IMR-90 (cell line): ENCODE data around the gene DOCK4. TPM values are rescaled to one million over a fixed set of nuclear protein-coding genes. Genes with fewer than 3 reads are reported as not detected.

Source experiments
- ATAC-seq: fragments of 200-7000 bp; cut with Tn5 transposase; 2 replicates; pipeline ENCODE4 v1.9.1; 2020; ENCODE audit warnings: low read depth, mild to moderate bottlenecking, moderate library complexity
- BruUV-seq: library from RNA; stranded (reverse); fragments of 400-500 nt; replicated peaks from 2 replicates; lab custom pipeline; 2021; lab: Mats Ljungman, UMichigan
- CTCF ChIA-PET: fragments of 300-600 bp; formaldehyde crosslinking; extraction: SDS; loops from one replicate; lab custom pipeline; 2021; ENCODE audit warnings: antibody characterized with exemption; lab: Yijun Ruan, JAX
- POLR2A ChIA-PET: fragments of 300-600 bp; sonication (Branson Sonifier 250); formaldehyde crosslinking; loops from one replicate; lab custom pipeline; 2022; ENCODE audit warnings: antibody characterized with exemption; ENCODE audit not compliant: unreplicated experiment; lab: Charles Lee
- DNase-seq: peaks from one replicate; pipeline ENCODE4 v3.0.0; 2013
- H2AFZ ChIP-seq: replicated peaks from 2 replicates; pipeline ENCODE3; 2013; ENCODE audit warnings: low read length, mild to moderate bottlenecking; ENCODE audit not compliant: poor library complexity
- H2AK5ac ChIP-seq: 2 replicates; pipeline ENCODE4 v1.6.1; 2013; ENCODE audit warnings: low read depth, low read length, inconsistent platforms
- H2AK9ac ChIP-seq: replicated peaks from 2 replicates; pipeline ENCODE3; 2013; ENCODE audit warnings: mild to moderate bottlenecking, low read depth, low read length, moderate library complexity; ENCODE audit not compliant: poor library complexity
- H2BK120ac ChIP-seq: 2 replicates; pipeline ENCODE4 v1.6.1; 2013; ENCODE audit warnings: low read depth, low read length, inconsistent platforms
- H2BK15ac ChIP-seq: 3 replicates; pipeline ENCODE4 v1.6.1; 2013; ENCODE audit warnings: low read depth, low read length, inconsistent platforms
- H2BK20ac ChIP-seq: 2 replicates; pipeline ENCODE4 v1.6.1; 2013; ENCODE audit warnings: low read depth, mild to moderate bottlenecking, inconsistent platforms, low read length, moderate library complexity
- H2BK5ac ChIP-seq: 2 replicates; pipeline ENCODE4 v1.6.1; 2013; ENCODE audit warnings: mild to moderate bottlenecking, low read depth, low read length, inconsistent platforms; ENCODE audit not compliant: poor library complexity, severe bottlenecking
- H3K14ac ChIP-seq: replicated peaks from 2 replicates; pipeline ENCODE4 v1.6.1; 2013; ENCODE audit warnings: low read depth, low read length, inconsistent platforms
- H3K18ac ChIP-seq: 2 replicates; pipeline ENCODE4 v1.6.1; 2013; ENCODE audit warnings: low read depth, low read length, control low read depth
- H3K23ac ChIP-seq: 2 replicates; pipeline ENCODE4 v1.6.1; 2013; ENCODE audit warnings: low read depth, low read length, inconsistent platforms
- H3K27ac ChIP-seq: 2 replicates; pipeline ENCODE4 v1.5.1; 2013; ENCODE audit warnings: mild to moderate bottlenecking, control low read depth, low read length; ENCODE audit not compliant: insufficient read depth
- H3K27me3 ChIP-seq: 2 replicates; pipeline ENCODE4 v1.6.1; 2013; ENCODE audit warnings: low read length; ENCODE audit not compliant: control insufficient read depth, insufficient read depth
- H3K36me3 ChIP-seq: 2 replicates; pipeline ENCODE4 v1.6.1; 2013; ENCODE audit warnings: low read length, mixed read lengths; ENCODE audit not compliant: control insufficient read depth, insufficient read depth
- H3K4ac ChIP-seq: 2 replicates; pipeline ENCODE4 v1.6.1; 2013; ENCODE audit warnings: low read depth, low read length, inconsistent platforms
- H3K4me1 ChIP-seq: 2 replicates; pipeline ENCODE4 v1.6.1; 2013; ENCODE audit warnings: low read length, mixed read lengths; ENCODE audit not compliant: control insufficient read depth, insufficient read depth
- H3K4me2 ChIP-seq: 2 replicates; pipeline ENCODE4 v1.6.1; 2013; ENCODE audit warnings: low read depth, mild to moderate bottlenecking, control low read depth, low read length, moderate library complexity
- H3K4me3 ChIP-seq: 2 replicates; pipeline ENCODE4 v1.5.1; 2013; ENCODE audit warnings: low read depth, mild to moderate bottlenecking, control low read depth, low read length, moderate library complexity; ENCODE audit not compliant: insufficient read depth
- H3K56ac ChIP-seq: 2 replicates; pipeline ENCODE4 v1.6.1; 2013; ENCODE audit warnings: low read length, inconsistent platforms; ENCODE audit not compliant: insufficient read depth; ENCODE audit errors: extremely low read depth
- H3K79me1 ChIP-seq, 2 experiments: 2 replicates each; pipeline ENCODE4 v1.6.1; 2013; ENCODE audit warnings: low read length in 2 of 2, inconsistent platforms in 1 of 2, low read depth in 1 of 2
- H3K9ac ChIP-seq: 2 replicates; pipeline ENCODE4 v1.6.1; 2013; ENCODE audit warnings: low read depth, low read length, control low read depth
- H3K9me1 ChIP-seq: 2 replicates; pipeline ENCODE4 v1.6.1; 2013; ENCODE audit warnings: low read length, inconsistent platforms; ENCODE audit not compliant: insufficient read depth
- H3K9me3 ChIP-seq: 2 replicates; pipeline ENCODE4 v1.6.1; 2013; ENCODE audit warnings: low read length; ENCODE audit not compliant: control insufficient read depth, insufficient read depth
- H4K20me1 ChIP-seq: 2 replicates; pipeline ENCODE4 v1.6.1; 2013; ENCODE audit warnings: low read length, inconsistent platforms; ENCODE audit not compliant: insufficient read depth
- H4K5ac ChIP-seq: 2 replicates; pipeline ENCODE4 v1.6.1; 2013; ENCODE audit warnings: mild to moderate bottlenecking, low read depth, low read length, control low read depth
- H4K8ac ChIP-seq, 2 experiments: 2 replicates each; pipeline ENCODE4 v1.6.1; 2013; ENCODE audit warnings: low read depth in 2 of 2, low read length in 2 of 2, control low read depth in 1 of 2, inconsistent platforms in 1 of 2
- H4K91ac ChIP-seq: 2 replicates; pipeline ENCODE4 v1.6.1; 2013; ENCODE audit warnings: low read depth, low read length, inconsistent platforms; ENCODE audit not compliant: insufficient read depth
- BHLHE40 ChIP-seq: fragments of 150-350 bp; IDR thresholded peaks from 2 replicates; pipeline ENCODE4 v1.6.1; 2016; ENCODE audit warnings: mild to moderate bottlenecking, low read depth, low read length
- CEBPB ChIP-seq: IDR thresholded peaks from 2 replicates; pipeline ENCODE4 v1.6.1; 2012; ENCODE audit warnings: low read depth, low read length, improper control_type of control experiment
- CHD1 ChIP-seq: IDR thresholded peaks from 2 replicates; pipeline ENCODE4 v1.6.1; 2012; ENCODE audit warnings: low read depth, low read length, improper control_type of control experiment
- FOS ChIP-seq: fragments of 150-350 bp; IDR thresholded peaks from 2 replicates; pipeline ENCODE4 v1.6.1; 2016; ENCODE audit warnings: low read depth, low read length
- MAFK ChIP-seq: IDR thresholded peaks from 2 replicates; pipeline ENCODE4 v1.6.1; 2012; ENCODE audit warnings: low read depth, low read length, improper control_type of control experiment
- MAZ ChIP-seq: IDR thresholded peaks from 2 replicates; pipeline ENCODE4 v1.6.1; 2012; ENCODE audit warnings: low read depth, mild to moderate bottlenecking, low read length, improper control_type of control experiment, moderate library complexity, borderline replicate concordance
- MXI1 ChIP-seq: IDR thresholded peaks from 2 replicates; pipeline ENCODE4 v1.6.1; 2012; ENCODE audit warnings: low read depth, mild to moderate bottlenecking, low read length, moderate library complexity, borderline replicate concordance
- NFE2L2 ChIP-seq: fragments of 150-350 bp; IDR thresholded peaks from 2 replicates; pipeline ENCODE4 v1.6.1; 2016; ENCODE audit warnings: low read depth, mild to moderate bottlenecking, low read length
- POLR2A ChIP-seq: IDR thresholded peaks from 2 replicates; pipeline ENCODE4 v1.6.1; 2012; ENCODE audit warnings: mild to moderate bottlenecking, low read depth, low read length
- RAD21 ChIP-seq: IDR thresholded peaks from 2 replicates; pipeline ENCODE4 v1.6.1; 2012; ENCODE audit warnings: low read length, improper control_type of control experiment
- RCOR1 ChIP-seq: IDR thresholded peaks from 2 replicates; pipeline ENCODE4 v1.6.1; 2012; ENCODE audit warnings: mild to moderate bottlenecking, low read length, improper control_type of control experiment; ENCODE audit not compliant: insufficient replicate concordance
- RFX5 ChIP-seq: IDR thresholded peaks from 2 replicates; pipeline ENCODE4 v1.8.0; 2012; ENCODE audit warnings: low read depth, mild to moderate bottlenecking, low read length, moderate library complexity
- SMC3 ChIP-seq: fragments of 150-350 bp; IDR thresholded peaks from 2 replicates; pipeline ENCODE4 v1.6.1; 2016; ENCODE audit warnings: low read depth, mild to moderate bottlenecking, antibody characterized with exemption, low read length, moderate library complexity
- WGBS, 2 experiments: methylation state at CpG; one replicate each; pipeline versions ENCODE4 v1.1.5 to v1.1.7; 2013; ENCODE audit warnings: missing lambda C conversion rate in 2 of 2; ENCODE audit not compliant: insufficient read length in 1 of 2; ENCODE audit errors: extremely low coverage in 2 of 2; 5-methylcytosine and 5-hydroxymethylcytosine counted together
- dilution Hi-C: fragments of 300-500 bp; cut with HindIII; formaldehyde crosslinking; loops from one replicate; pipeline ENCODE4 v1.14.3; 2018; ENCODE audit warnings: low sequenced_read_pairs; ENCODE audit not compliant: unreplicated experiment
- in situ Hi-C: fragments of 300-500 bp; cut with MboI; formaldehyde crosslinking; loops from 3 replicates; pipeline ENCODE4 v1.14.3; 2019; ENCODE audit warnings: low sequenced_read_pairs, inconsistent platforms, mixed read lengths
- intact Hi-C: fragments of 100-400 bp; cut with micrococcal nuclease; formaldehyde crosslinking; loops from 2 replicates; pipeline ENCODE4 v1.10.0; 2022
- polyA plus RNA-seq, 3 experiments: library from polyadenylated mRNA; depleted of rRNA; stranded (reverse); fragments of >200 nt; gene quantifications; 2 replicates each; pipeline ENCODE4 v1.2.3, GENCODE V29; 2012; ENCODE audit warnings: low replicate concordance in 1 of 3
- total RNA-seq: library from RNA; depleted of rRNA; stranded (reverse); fragments of >200 nt; gene quantifications from 2 replicates; pipeline ENCODE4 v1.2.3, GENCODE V29; 2012
- TF ChIP-seq, protein P1 (sequence below): conservative IDR thresholded peaks from 2 replicates; pipeline ENCODE4 v1.5.1; 2012; ENCODE audit warnings: mild to moderate bottlenecking, low read depth, low read length, improper control_type of control experiment
- TF ChIP-seq, protein P2 (sequence below): fragments of 150-350 bp; IDR thresholded peaks from 2 replicates; pipeline ENCODE4 v1.6.1; 2017; ENCODE audit warnings: mild to moderate bottlenecking, antibody characterized with exemption, low read length, low read depth
- TF ChIP-seq, protein P3 (sequence below): fragments of 150-350 bp; IDR thresholded peaks from 2 replicates; pipeline ENCODE4 v1.6.1; 2016; ENCODE audit warnings: low read depth, mild to moderate bottlenecking, low read length, moderate library complexity, borderline replicate concordance

Gene DOCK4
- total and polyA plus RNA-seq, 2 of the 4 experiments (the other 2 are of a cell fraction): 4.4 to 12.2 TPM

DNA sequence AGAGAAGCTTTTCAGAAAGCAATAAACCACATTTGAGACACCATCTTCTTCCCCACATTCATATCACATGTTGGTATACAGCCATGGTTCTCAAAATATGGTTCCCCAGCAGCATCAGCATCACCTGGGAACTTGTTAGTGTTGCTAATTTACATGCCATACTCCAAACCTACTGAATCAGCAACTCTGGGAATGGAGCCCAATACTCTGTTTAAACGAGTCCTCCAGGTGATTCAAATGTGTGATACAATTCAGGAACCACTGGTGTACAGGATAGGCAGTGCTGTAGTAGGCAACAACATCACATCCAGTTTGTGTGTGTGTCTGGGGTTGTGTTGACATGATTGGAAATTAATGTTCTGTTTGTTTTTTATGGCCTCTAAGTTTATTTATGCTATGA is 48.0 kb upstream of the DOCK4 start:
- H2AFZ ChIP-seq: no peak overlapping the region
- H3K79me1 ChIP-seq: peaks cover 14 to 17% of the 10 kb centered on the region in 2 experiments
- no peaks in the 10 kb centered on the region for H3K9me3 ChIP-seq
- ATAC-seq (no peak), DNase-seq (no peak)
- TF ChIP-seq SMC3: no peak
- TF ChIP-seq MXI1: no peak
- TF ChIP-seq RCOR1: no peak
- TF ChIP-seq RFX5: no peak
- TF ChIP-seq FOS: no peak
- TF ChIP-seq, protein P1, sequence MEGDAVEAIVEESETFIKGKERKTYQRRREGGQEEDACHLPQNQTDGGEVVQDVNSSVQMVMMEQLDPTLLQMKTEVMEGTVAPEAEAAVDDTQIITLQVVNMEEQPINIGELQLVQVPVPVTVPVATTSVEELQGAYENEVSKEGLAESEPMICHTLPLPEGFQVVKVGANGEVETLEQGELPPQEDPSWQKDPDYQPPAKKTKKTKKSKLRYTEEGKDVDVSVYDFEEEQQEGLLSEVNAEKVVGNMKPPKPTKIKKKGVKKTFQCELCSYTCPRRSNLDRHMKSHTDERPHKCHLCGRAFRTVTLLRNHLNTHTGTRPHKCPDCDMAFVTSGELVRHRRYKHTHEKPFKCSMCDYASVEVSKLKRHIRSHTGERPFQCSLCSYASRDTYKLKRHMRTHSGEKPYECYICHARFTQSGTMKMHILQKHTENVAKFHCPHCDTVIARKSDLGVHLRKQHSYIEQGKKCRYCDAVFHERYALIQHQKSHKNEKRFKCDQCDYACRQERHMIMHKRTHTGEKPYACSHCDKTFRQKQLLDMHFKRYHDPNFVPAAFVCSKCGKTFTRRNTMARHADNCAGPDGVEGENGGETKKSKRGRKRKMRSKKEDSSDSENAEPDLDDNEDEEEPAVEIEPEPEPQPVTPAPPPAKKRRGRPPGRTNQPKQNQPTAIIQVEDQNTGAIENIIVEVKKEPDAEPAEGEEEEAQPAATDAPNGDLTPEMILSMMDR: no peak
- TF ChIP-seq RAD21: no peak
- no peak for TF ChIP-seq MAZ
- no peak for TF ChIP-seq POLR2A
- TF ChIP-seq NFE2L2: no peak
- TF ChIP-seq MAFK: no peak
- TF ChIP-seq CHD1: no peak
- TF ChIP-seq CEBPB: no peak
- TF ChIP-seq, protein P2, sequence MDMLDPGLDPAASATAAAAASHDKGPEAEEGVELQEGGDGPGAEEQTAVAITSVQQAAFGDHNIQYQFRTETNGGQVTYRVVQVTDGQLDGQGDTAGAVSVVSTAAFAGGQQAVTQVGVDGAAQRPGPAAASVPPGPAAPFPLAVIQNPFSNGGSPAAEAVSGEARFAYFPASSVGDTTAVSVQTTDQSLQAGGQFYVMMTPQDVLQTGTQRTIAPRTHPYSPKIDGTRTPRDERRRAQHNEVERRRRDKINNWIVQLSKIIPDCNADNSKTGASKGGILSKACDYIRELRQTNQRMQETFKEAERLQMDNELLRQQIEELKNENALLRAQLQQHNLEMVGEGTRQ: no peak
- TF ChIP-seq BHLHE40: no peak
- TF ChIP-seq, protein P3, sequence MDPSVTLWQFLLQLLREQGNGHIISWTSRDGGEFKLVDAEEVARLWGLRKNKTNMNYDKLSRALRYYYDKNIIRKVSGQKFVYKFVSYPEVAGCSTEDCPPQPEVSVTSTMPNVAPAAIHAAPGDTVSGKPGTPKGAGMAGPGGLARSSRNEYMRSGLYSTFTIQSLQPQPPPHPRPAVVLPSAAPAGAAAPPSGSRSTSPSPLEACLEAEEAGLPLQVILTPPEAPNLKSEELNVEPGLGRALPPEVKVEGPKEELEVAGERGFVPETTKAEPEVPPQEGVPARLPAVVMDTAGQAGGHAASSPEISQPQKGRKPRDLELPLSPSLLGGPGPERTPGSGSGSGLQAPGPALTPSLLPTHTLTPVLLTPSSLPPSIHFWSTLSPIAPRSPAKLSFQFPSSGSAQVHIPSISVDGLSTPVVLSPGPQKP: no peak
- no peaks in the 10 kb centered on the region for H3K36me3 ChIP-seq
- peaks cover 3% of the 10 kb centered on the region; the same call in 1 of the 2 replicates for H3K9me1 ChIP-seq
- H3K4me2 ChIP-seq: no peak overlapping the region
- no peak overlapping the region for H2AK5ac ChIP-seq
- no peak overlapping the region for H4K5ac ChIP-seq
- BruUV-seq: no TSS peak
- no peak overlapping the region for H2AK9ac ChIP-seq
- no peak overlapping the region for H3K23ac ChIP-seq
- intact Hi-C loops: no loop called here
- H4K91ac ChIP-seq: no peak overlapping the region
- no CpG with 5 or more reads among the region's 1 CpG for WGBS, 2 experiments
- no peak overlapping the region for H4K8ac ChIP-seq
- H3K18ac ChIP-seq: no peak overlapping the region
- H2BK15ac ChIP-seq: no peak overlapping the region
- dilution Hi-C loops: no loop called here
- H2BK5ac ChIP-seq: no peak overlapping the region
- no peak overlapping the region for H3K56ac ChIP-seq
- ChIA-PET CTCF (no interaction called here), POLR2A (no interaction called here)
- H3K14ac ChIP-seq: no peak overlapping the region
- no peak overlapping the region for H3K4ac ChIP-seq
- no peak overlapping the region for H2BK120ac ChIP-seq
- H3K4me3 ChIP-seq: no peak overlapping the region
- in situ Hi-C loops: no loop called here
- no peak overlapping the region for H3K9ac ChIP-seq
- H4K20me1 ChIP-seq: peaks cover 7% of the 10 kb centered on the region; the same call in 1 of the 2 replicates
- no peaks in the 10 kb centered on the region for H3K4me1 ChIP-seq
- H3K27ac ChIP-seq: no peak overlapping the region
- no peak overlapping the region for H2BK20ac ChIP-seq
- no peaks in the 10 kb centered on the region for H3K27me3 ChIP-seq
